Transverse colon (tissue), 4 donors: Measurements from ENCODE around the gene TNFSF11. TPM values are rescaled to one million over a fixed set of nuclear protein-coding genes. Genes with fewer than 3 reads are reported as not detected.

ENCODE experiments used
- DNase-seq: peaks from one replicate; pipeline ENCODE4 v3.0.0-alpha.2; 2019
- H3K27ac ChIP-seq, 4 donors: fragments of 200-600 bp; sonication (generic); 2 replicates each; pipeline ENCODE4 v1.5.1; 2016 to 2018; ENCODE audit warnings: inconsistent platforms in 4 of 4
- H3K27me3 ChIP-seq: fragments of 200-600 bp; sonication (generic); 2 replicates; pipeline ENCODE4 v1.5.1; 2017; ENCODE audit warnings: inconsistent platforms
- H3K36me3 ChIP-seq, 4 donors: fragments of 200-600 bp; sonication (generic); 2 replicates each; pipeline ENCODE4 v1.5.1; 2017 to 2019; ENCODE audit warnings: inconsistent platforms in 4 of 4
- H3K4me1 ChIP-seq, 4 donors: fragments of 200-600 bp; sonication (generic); 2 replicates each; pipeline ENCODE4 v1.5.1; 2017 to 2020; ENCODE audit warnings: inconsistent platforms in 4 of 4
- H3K4me3 ChIP-seq, 4 donors: fragments of 200-600 bp; sonication (generic); 1 replicate in 1 of 4; 2 replicates in 3 of 4; pipeline versions ENCODE4 v1.5.1 to v1.6.1; 2017 to 2019; ENCODE audit warnings: inconsistent platforms in 4 of 4
- H3K9me3 ChIP-seq, 2 donors: fragments of 200-600 bp; sonication (generic); 2 replicates each; pipeline ENCODE4 v1.5.1; 2017 to 2019; ENCODE audit warnings: inconsistent platforms in 2 of 2
- CTCF ChIP-seq, 5 experiments: fragments of 200-600 bp in 3 of 5; fragments of 450-650 bp in 2 of 5; sonication (generic) in 3 of 5; IDR thresholded peaks; 1 replicate in 2 of 5; 2 replicates in 3 of 5; pipeline ENCODE4 v1.5.1; 2016 to 2017; ENCODE audit warnings: antibody characterized with exemption in 5 of 5, inconsistent platforms in 3 of 5, mild to moderate bottlenecking in 2 of 5, moderate library complexity in 1 of 5
- EP300 ChIP-seq: sonication (generic); formaldehyde crosslinking; IDR thresholded peaks from one replicate; pipeline ENCODE4 v1.6.1; 2017; ENCODE audit warnings: antibody characterized with exemption, low read depth
- POLR2A ChIP-seq: fragments of 450-650 bp; IDR thresholded peaks from one replicate; pipeline ENCODE4 v1.6.1; 2016; ENCODE audit warnings: antibody characterized with exemption, mild to moderate bottlenecking, moderate library complexity
- POLR2AphosphoS5 ChIP-seq, 3 donors: sonication (generic); formaldehyde crosslinking; IDR thresholded peaks; one replicate each; pipeline ENCODE4 v1.6.1; 2016; ENCODE audit warnings: antibody characterized with exemption in 3 of 3
- WGBS, 2 donors: methylation state at CpG; one replicate each; pipeline ENCODE4 v1.1.5; 2018; ENCODE audit warnings: low coverage in 1 of 2; 5-methylcytosine and 5-hydroxymethylcytosine counted together
- in situ Hi-C, 4 donors: fragments of 200-750 bp; cut with MboI; loops; one replicate each; pipeline versions ENCODE4 v1.15.0 to v1.15.1; 2017; ENCODE audit warnings: low sequenced_read_pairs in 3 of 4, low pct_ligation_motif_present in 1 of 4, low pct_unique_long_range_greater_than_20kb in 1 of 4
- intact Hi-C: fragments of 100-400 bp; cut with DNase I; formaldehyde crosslinking; loops from one replicate; pipeline ENCODE4 v1.15.1; 2023; ENCODE audit warnings: low total_unique reads
- total RNA-seq, 4 donors: library from RNA; depleted of rRNA; stranded (reverse); fragments of >200 nt; gene quantifications; one replicate each; pipeline ENCODE4 v1.1.0, GENCODE V29; 2016

TNFSF11 gene
- total RNA-seq = under 1 TPM in 1 of 4 donors, not detected in 3; 0.79 TPM

GRCh38 chr13:42574011-42574410 is at the start of gene TNFSF11:
Gene TNFSF11 (plus strand): TSS chr13:42574152. CDS start chr13:42574304, 152 bp downstream.
- Histone ChIP-seq H3K4me3 (peak within 1 kb of the TSS in 3 of 4 donors; percentile 23 to 51 (median 37)), H3K4me1 (peaks cover 6 to 24% (median 13%) of the 10 kb centered on the region in 4 donors), H3K9me3 (no peaks in the 10 kb centered on the region), H3K27me3 (peaks cover 68% of the 10 kb centered on the region), H3K27ac (no peak within 1 kb of the TSS), H3K36me3 (no peaks in the 10 kb centered on the region)
- in situ Hi-C loops = no loop called here
- intact Hi-C loops = no loop called here
- TF ChIP-seq POLR2AphosphoS5 (IDR thresholded peaks at IDR 0.05) (no peak), POLR2A (no peak), CTCF (IDR thresholded peaks at IDR 0.05) (no peak)
- DNase-seq = no peak
- 13% methylated on average over 19 of the region's 39 CpGs; no CpG with 5 or more reads in 1 of the 2 donors for WGBS, 2 donors

GRCh38 chr13:42524487-42525034 is 49.4 kb upstream of the TNFSF11 start:
- Histone ChIP-seq H3K27ac (peak overlapping the region in 3 of 4 donors; percentile 21 to 53 (median 51)), H3K9me3 (peaks cover 0 to 3% of the 10 kb centered on the region in 2 donors), H3K36me3 (no peaks in the 10 kb centered on the region), H3K27me3 (no peaks in the 10 kb centered on the region), H3K4me1 (peaks cover 0 to 18% (median 0%) of the 10 kb centered on the region in 4 donors), H3K4me3 (no peak overlapping the region)
- TF ChIP-seq EP300 = no peak
- TF ChIP-seq POLR2AphosphoS5 (IDR thresholded peaks at IDR 0.05) = no peak
- WGBS, 2 donors = 56 to 61% methylated on average over 2 to 3 of the region's 3 CpGs
- no peak for DNase-seq
- intact Hi-C loops = no loop called here
- in situ Hi-C loops = no loop called here

GRCh38 chr13:42525035-42525504 is 48.9 kb upstream of the TNFSF11 start:
- Histone ChIP-seq H3K36me3 (no peaks in the 10 kb centered on the region), H3K27me3 (no peaks in the 10 kb centered on the region), H3K4me3 (no peak overlapping the region), H3K9me3 (peaks cover 0 to 3% of the 10 kb centered on the region in 2 donors), H3K4me1 (peaks cover 0 to 18% (median 0%) of the 10 kb centered on the region in 4 donors), H3K27ac (peak overlapping the region in 3 of 4 donors; percentile 21 to 53 (median 51))
- in situ Hi-C loops (no loop called here), intact Hi-C loops (no loop called here)
- TF ChIP-seq CTCF (IDR thresholded peaks at IDR 0.05) (no peak), POLR2A (no peak), POLR2AphosphoS5 (IDR thresholded peaks at IDR 0.05) (no peak), EP300 (no peak)
- 54 to 71% methylated on average over 2 of the region's 2 CpGs for WGBS, 2 donors
- DNase-seq = no peak

- Histone ChIP-seq H3K27me3 (no peaks in the 10 kb centered on the region), H3K36me3 (no peaks in the 10 kb centered on the region), H3K9me3 (no peaks in the 10 kb centered on the region), H3K4me3 (no peak overlapping the region), H3K27ac (no peak overlapping the region), H3K4me1 (peaks cover 0 to 18% (median 0%) of the 10 kb centered on the region in 4 donors)
- TF ChIP-seq POLR2AphosphoS5 (IDR thresholded peaks at IDR 0.05) (no peak), EP300 (no peak), CTCF (IDR thresholded peaks at IDR 0.05) (no peak), POLR2A (no peak)
- in situ Hi-C loops = no loop called here
- WGBS, 2 donors = 63 to 82% methylated on average over 3 of the region's 3 CpGs
- intact Hi-C loops = no loop called here
- no peak for DNase-seq
Measured at GRCh38 chr13:42526276-42526675, 47.7 kb upstream of the TNFSF11 start.
